Transverse colon (tissue), 3 donors: ENCODE results near the gene VENTX.

Experiments used
- CTCF ChIP-seq, 5 experiments: fragments of 200-600 bp in 3 of 5; fragments of 450-650 bp in 2 of 5; sonication (generic) in 3 of 5; IDR thresholded peaks; 1 replicate in 2 of 5; 2 replicates in 3 of 5; pipeline ENCODE4 v1.5.1; 2016 to 2017; ENCODE audit warnings: antibody characterized with exemption in 5 of 5, inconsistent platforms in 3 of 5, mild to moderate bottlenecking in 2 of 5, moderate library complexity in 1 of 5
- POLR2A ChIP-seq: fragments of 450-650 bp; IDR thresholded peaks from one replicate; pipeline ENCODE4 v1.6.1; 2016; ENCODE audit warnings: antibody characterized with exemption, mild to moderate bottlenecking, moderate library complexity

GRCh38 chr10:133202778-133203651 is 34.6 kb upstream of the VENTX start:
- TF ChIP-seq POLR2A = no peak
- no peak for TF ChIP-seq CTCF (IDR thresholded peaks at IDR 0.05)
